Articular chondrocyte of knee joint (primary cell): ENCODE results near the gene ZCWPW2. TPM values are rescaled to one million over a fixed set of nuclear protein-coding genes. Genes with fewer than 3 reads are reported as not detected.

ENCODE experiments used
- total RNA-seq: library from RNA; depleted of rRNA; stranded (reverse); fragments of >200 nt; gene quantifications from 2 replicates; pipeline ENCODE4 v1.2.3, GENCODE V29; 2012

ZCWPW2 gene, protein sequence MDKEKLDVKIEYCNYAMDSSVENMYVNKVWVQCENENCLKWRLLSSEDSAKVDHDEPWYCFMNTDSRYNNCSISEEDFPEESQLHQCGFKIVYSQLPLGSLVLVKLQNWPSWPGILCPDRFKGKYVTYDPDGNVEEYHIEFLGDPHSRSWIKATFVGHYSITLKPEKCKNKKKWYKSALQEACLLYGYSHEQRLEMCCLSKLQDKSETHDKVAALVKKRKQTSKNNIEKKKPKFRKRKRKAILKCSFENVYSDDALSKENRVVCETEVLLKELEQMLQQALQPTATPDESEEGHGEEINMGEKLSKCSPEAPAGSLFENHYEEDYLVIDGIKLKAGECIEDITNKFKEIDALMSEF
- 0.91 and 2.2 TPM in 2 replicates for total RNA-seq

DNA sequence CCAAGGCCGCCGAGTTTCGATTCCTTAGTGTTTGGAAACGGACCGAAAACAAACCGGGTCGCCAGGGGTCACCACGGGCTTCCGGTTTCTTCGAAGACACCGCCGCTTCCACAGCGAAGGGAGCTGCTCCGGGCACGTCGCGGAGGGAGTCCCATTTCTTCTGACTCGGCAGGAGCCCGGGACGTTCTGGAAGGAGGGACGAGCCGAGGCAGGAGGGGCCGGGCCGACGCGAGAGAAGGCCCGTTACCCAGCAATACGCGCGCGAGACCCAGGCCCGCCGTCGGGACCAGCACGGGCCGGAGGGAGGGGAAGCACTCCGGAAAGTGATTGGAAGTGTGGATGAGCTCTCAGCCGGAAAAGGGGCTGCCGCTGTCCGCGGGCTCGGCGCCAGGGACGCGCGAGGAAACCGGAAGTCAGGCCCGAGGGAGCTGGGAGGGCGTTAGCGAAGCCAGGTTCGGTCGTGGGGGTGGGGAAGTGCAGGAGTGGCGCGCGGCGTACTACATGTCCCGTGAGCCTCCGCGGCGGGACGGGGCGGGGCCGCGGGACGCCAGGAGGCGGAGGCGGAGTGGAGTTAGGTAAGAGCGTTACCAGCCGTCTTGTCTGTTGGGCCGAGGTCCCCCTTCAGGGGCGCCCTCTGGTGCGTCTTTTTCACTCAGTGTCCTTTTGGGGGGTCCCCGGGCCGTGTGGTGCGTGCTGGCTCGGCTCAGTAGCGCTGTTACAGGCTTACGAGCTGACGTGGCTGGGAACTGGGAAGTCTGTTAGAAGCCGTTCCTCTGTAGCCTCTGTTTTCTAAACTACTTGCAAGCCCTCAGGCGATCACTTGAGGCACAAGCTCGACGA is at the start of gene ZCWPW2, which contains the start of gene AZI2:
TSS of gene ZCWPW2 (plus strand) at position 93 of the 840 bp plus-strand sequence. CDS start 64,348 bp downstream, outside the sequence.
TSS of gene AZI2 (minus strand) at position 196 of the 840 bp plus-strand sequence. CDS start 8,207 bp downstream, outside the sequence.

Other genes starting within 250 kb of the ZCWPW2 start
- gene CMC1, start 107.1 kb upstream of the ZCWPW2 start, total RNA-seq: 7.8 and 8.6 TPM in 2 replicates
- gene AZI2, start 103 bp downstream of the ZCWPW2 start, total RNA-seq: 119 and 143 TPM in 2 replicates